ENCODE data around the gene PLA2G12A.

- TF ChIP-seq CTCF (IDR thresholded peaks at IDR 0.05; ENCODE audit: extremely low read depth in 1 of 2, insufficient read depth in 1 of 2, low read depth in 1 of 2, low read length in 2 of 2) (no peak), POLR2AphosphoS5 (IDR thresholded peaks at IDR 0.05; ENCODE audit: insufficient read depth, low read depth, low read length) (no peak), POLR2A (IDR thresholded peaks at IDR 0.05; ENCODE audit: low read depth, low read length) (no peak), EZH2 (IDR thresholded peaks at IDR 0.05; ENCODE audit: borderline replicate concordance, low read depth, low read length, severe bottlenecking) (no peak), JUN (IDR thresholded peaks at IDR 0.05; ENCODE audit: borderline replicate concordance, insufficient read depth, insufficient read length, low read depth) (no peak), MAX (IDR thresholded peaks at IDR 0.05; ENCODE audit: insufficient read depth, insufficient read length) (no peak), MYC (IDR thresholded peaks at IDR 0.05; ENCODE audit: low read depth, low read length) (no peak), GATA2 (IDR thresholded peaks at IDR 0.05; ENCODE audit: insufficient read depth, insufficient read length, low read depth, low read length) (no peak), FOS (IDR thresholded peaks at IDR 0.05; ENCODE audit: borderline replicate concordance, insufficient read depth, low read length) (no peak)
Observed at GRCh38 chr4:109750652-109751244, 20.9 kb upstream of the PLA2G12A start.

All from endothelial cell of umbilical vein (primary cell).